Measurements from ENCODE around the gene GYPC.

DNA sequence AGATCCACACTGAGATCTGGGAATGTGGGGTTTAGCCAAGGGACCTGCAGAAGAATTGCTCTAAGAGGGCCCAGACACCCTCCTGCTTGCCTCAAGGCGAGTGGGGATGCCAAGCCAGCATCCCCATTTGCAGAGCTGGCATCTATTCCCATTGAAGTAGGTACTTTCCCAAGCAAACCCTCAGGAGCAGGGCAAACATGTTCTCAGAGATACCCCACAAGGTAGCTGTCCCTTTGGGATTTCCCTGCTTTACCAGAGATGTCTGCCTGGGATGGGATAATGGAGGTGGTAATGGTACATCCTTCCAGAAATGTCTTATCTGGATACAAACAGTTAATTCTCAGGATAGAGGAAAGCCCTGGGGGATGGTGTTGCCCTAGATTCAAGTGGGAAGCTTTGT, 51.2 kb downstream of the GYPC start:
- TF ChIP-seq CHD2 (IDR thresholded peaks at IDR 0.05; ENCODE audit: low read length, partially characterized antibody) = no peak
- TF ChIP-seq, protein P1, sequence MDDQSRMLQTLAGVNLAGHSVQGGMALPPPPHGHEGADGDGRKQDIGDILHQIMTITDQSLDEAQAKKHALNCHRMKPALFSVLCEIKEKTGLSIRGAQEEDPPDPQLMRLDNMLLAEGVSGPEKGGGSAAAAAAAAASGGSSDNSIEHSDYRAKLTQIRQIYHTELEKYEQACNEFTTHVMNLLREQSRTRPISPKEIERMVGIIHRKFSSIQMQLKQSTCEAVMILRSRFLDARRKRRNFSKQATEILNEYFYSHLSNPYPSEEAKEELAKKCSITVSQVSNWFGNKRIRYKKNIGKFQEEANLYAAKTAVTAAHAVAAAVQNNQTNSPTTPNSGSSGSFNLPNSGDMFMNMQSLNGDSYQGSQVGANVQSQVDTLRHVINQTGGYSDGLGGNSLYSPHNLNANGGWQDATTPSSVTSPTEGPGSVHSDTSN (IDR thresholded peaks at IDR 0.05) = no peak

Data from A549 (cell line).